HepG2 (cell line): ENCODE results near the gene ARHGAP33. TPM values are rescaled to one million over a fixed set of nuclear protein-coding genes. Genes with fewer than 3 reads are reported as not detected.

Experiments
- CTCF ChIP-seq: sonication (generic); formaldehyde crosslinking; IDR thresholded peaks from 2 replicates; pipeline ENCODE4 v1.5.0; 2020; ENCODE audit warnings: mild to moderate bottlenecking, missing genetic modification reagents, moderate library complexity
- FIP1L1 ChIP-seq: fragments of 200-400 bp; formaldehyde crosslinking; IDR thresholded peaks from 2 replicates; pipeline ENCODE4 v1.6.1; 2018; ENCODE audit warnings: low read depth, mild to moderate bottlenecking, low read length, moderate library complexity, borderline replicate concordance; ENCODE audit not compliant: insufficient read depth
- HNF4G ChIP-seq, 2 experiments: sonication (generic) in 1 of 2; formaldehyde crosslinking in 1 of 2; IDR thresholded peaks; 2 replicates each; pipeline versions ENCODE4 v1.4.0 to v1.6.1; 2011 to 2020; ENCODE audit warnings: borderline replicate concordance in 2 of 2, low read depth in 2 of 2, mild to moderate bottlenecking in 2 of 2, low read length in 1 of 2, missing genetic modification reagents in 1 of 2, moderate library complexity in 1 of 2
- KLF11 ChIP-seq: IDR thresholded peaks from 2 replicates; pipeline ENCODE4 v1.6.1; 2016; ENCODE audit warnings: missing compliant biosample characterization
- KMT2A ChIP-seq: sonication (generic); formaldehyde crosslinking; IDR thresholded peaks from 2 replicates; pipeline ENCODE4 v1.4.0; 2020; ENCODE audit warnings: missing genetic modification reagents
- LCORL ChIP-seq, 2 experiments: fragments of 450-650 bp in 1 of 2; sonication (generic) in 1 of 2; formaldehyde crosslinking in 1 of 2; IDR thresholded peaks; 2 replicates each; pipeline versions ENCODE4 v1.5.0 to v1.6.1; 2017 to 2020; ENCODE audit warnings: antibody characterized with exemption in 1 of 2, missing genetic modification reagents in 1 of 2
- MLX ChIP-seq: IDR thresholded peaks from 2 replicates; pipeline ENCODE4 v1.6.1; 2016
- MTA1 ChIP-seq: sonication (generic); formaldehyde crosslinking; IDR thresholded peaks from 2 replicates; pipeline ENCODE4 v1.4.0; 2020; ENCODE audit warnings: missing genetic modification reagents, mild to moderate bottlenecking, borderline replicate concordance
- NAIF1 ChIP-seq: sonication (generic); formaldehyde crosslinking; IDR thresholded peaks from 2 replicates; pipeline ENCODE4 v1.5.0; 2020; ENCODE audit warnings: mild to moderate bottlenecking, missing genetic modification reagents, borderline replicate concordance
- SALL2 ChIP-seq: sonication (generic); formaldehyde crosslinking; IDR thresholded peaks from 2 replicates; pipeline ENCODE4 v1.8.1; 2023; ENCODE audit warnings: mild to moderate bottlenecking, missing genetic modification reagents, inconsistent platforms
- ZBED4 ChIP-seq: sonication (generic); formaldehyde crosslinking; IDR thresholded peaks from 2 replicates; pipeline ENCODE4 v1.4.0; 2020; ENCODE audit warnings: missing genetic modification reagents, borderline replicate concordance
- ZNF121 ChIP-seq: sonication (generic); formaldehyde crosslinking; IDR thresholded peaks from 2 replicates; pipeline ENCODE4 v1.5.0; 2020; ENCODE audit warnings: mild to moderate bottlenecking, missing genetic modification reagents
- ZNF142 ChIP-seq: sonication (generic); formaldehyde crosslinking; IDR thresholded peaks from 2 replicates; pipeline ENCODE4 v1.4.0; 2020; ENCODE audit warnings: missing genetic modification reagents
- ZNF484 ChIP-seq: sonication (generic); formaldehyde crosslinking; IDR thresholded peaks from 2 replicates; pipeline ENCODE4 v1.5.1; 2020; ENCODE audit warnings: mild to moderate bottlenecking, low read depth, missing genetic modification reagents, borderline replicate concordance
- ZNF552 ChIP-seq: sonication (generic); formaldehyde crosslinking; IDR thresholded peaks from 2 replicates; pipeline ENCODE4 v1.9.0; 2022; ENCODE audit warnings: missing genetic modification reagents, mild to moderate bottlenecking, borderline replicate concordance
- polyA plus RNA-seq, 8 experiments: library from polyadenylated mRNA; depleted of rRNA in 3 of 8; stranded (reverse) in 7 of 8; unstranded in 1 of 8; fragments of >200 nt; fragmentation: Illumina TruSeq in 4 of 8; extraction: Trizol in 4 of 8; gene quantifications; 2 replicates each; pipeline versions ENCODE4 v1.2.1 to v1.2.3, GENCODE V29; 2011 to 2016; ENCODE audit warnings: low read depth in 4 of 8, missing spikeins in 1 of 8, mixed read lengths in 1 of 8; ENCODE audit not compliant: insufficient read depth in 1 of 8
- total RNA-seq, 5 experiments: library from RNA; depleted of rRNA; stranded (reverse); fragments of >200 nt; fragmentation: Illumina TruSeq; extraction: Trizol; gene quantifications; 2 replicates each; pipeline ENCODE4 v1.2.3, GENCODE V29; 2016; ENCODE audit warnings: low read depth in 1 of 5

Gene ARHGAP33
- total and polyA plus RNA-seq, 2 of the 13 experiments (the other 11 are each of a cell fraction or from before 2014, with no cell fraction given): 1.3 to 2.7 TPM

- TF ChIP-seq LCORL (IDR thresholded peaks at IDR 0.05): no peak
- TF ChIP-seq LCORL (CRISPR knock-in tag; IDR thresholded peaks at IDR 0.05): peak; percentile 43
- TF ChIP-seq NAIF1: no peak
- no peak for TF ChIP-seq ZBED4 (CRISPR knock-in tag)
- no peak for TF ChIP-seq KMT2A (CRISPR knock-in tag)
- TF ChIP-seq ZNF552: no peak
- TF ChIP-seq CTCF (CRISPR knock-in tag): peak; percentile 69
- no peak for TF ChIP-seq ZNF484
- peak; percentile 69 for TF ChIP-seq HNF4G (IDR thresholded peaks at IDR 0.05; ENCODE audit: borderline replicate concordance, low read depth, low read length)
- TF ChIP-seq HNF4G (CRISPR knock-in tag; IDR thresholded peaks at IDR 0.05; ENCODE audit: borderline replicate concordance, low read depth): no peak; the same call in 1 of the 2 replicates
- no peak for TF ChIP-seq SALL2 (CRISPR knock-in tag)
- no peak for TF ChIP-seq ZNF121 (CRISPR knock-in tag)
- TF ChIP-seq KLF11 (CRISPR knock-in tag): no peak
- TF ChIP-seq FIP1L1: no peak
- peak; percentile 48 for TF ChIP-seq MLX (CRISPR knock-in tag)
- no peak for TF ChIP-seq ZNF142 (CRISPR knock-in tag)
- TF ChIP-seq MTA1 (CRISPR knock-in tag): no peak
Observed at GRCh38 chr19:35812220-35813042, 37.1 kb downstream of the ARHGAP33 start, which contains the start of gene PRODH2 (continued).
